Left ventricle myocardium inferior (tissue), 1 donor: ENCODE results near the gene ULK4. TPM values are rescaled to one million over a fixed set of nuclear protein-coding genes. Genes with fewer than 3 reads are reported as not detected.

Source experiments
- DNase-seq: peaks from one replicate; pipeline ENCODE4 v3.0.0-alpha.2; 2020
- H3K27ac ChIP-seq: fragments of 200-600 bp; replicated peaks from 2 replicates; pipeline ENCODE4 v1.8.0; 2021
- H3K27me3 ChIP-seq: fragments of 200-600 bp; 2 replicates; pipeline ENCODE4 v1.8.0; 2021; ENCODE audit warnings: low read depth
- H3K36me3 ChIP-seq: fragments of 200-600 bp; 2 replicates; pipeline ENCODE4 v1.8.0; 2021
- H3K4me1 ChIP-seq: fragments of 200-600 bp; 2 replicates; pipeline ENCODE4 v1.8.0; 2021
- H3K4me3 ChIP-seq: fragments of 200-600 bp; 2 replicates; pipeline ENCODE4 v1.8.0; 2021; ENCODE audit warnings: mild to moderate bottlenecking, moderate library complexity
- H3K9me3 ChIP-seq: fragments of 200-600 bp; replicated peaks from 2 replicates; pipeline ENCODE4 v1.8.0; 2021
- CTCF ChIP-seq: fragments of 200-600 bp; IDR thresholded peaks from 2 replicates; pipeline ENCODE4 v1.8.0; 2021; ENCODE audit warnings: antibody characterized with exemption, mild to moderate bottlenecking, borderline replicate concordance
- intact Hi-C: fragments of 100-400 bp; cut with micrococcal nuclease; formaldehyde crosslinking; loops from one replicate; pipeline ENCODE4 v1.11.0; 2022
- total RNA-seq: library from RNA; stranded (reverse); fragmentation: NEBNext Ultra II Directional; extraction: Animal tissue kit (Norgen Biotek cat#: 25700); gene quantifications from one replicate; pipeline ENCODE4 v1.2.1, GENCODE V29; 2021
- donor health status: DM: no; HTN: yes; CAD: no; lungs with severe emphysema.

ULK4 gene
- total RNA-seq, 1 donor from 2014 or later = 1.8 TPM

- H3K36me3 ChIP-seq = no peaks in the 10 kb centered on the region
- TF ChIP-seq CTCF = no peak
- H3K4me3 ChIP-seq = no peak overlapping the region
- no peaks in the 10 kb centered on the region for H3K27me3 ChIP-seq
- intact Hi-C loops = no loop called here
- H3K4me1 ChIP-seq = no peaks in the 10 kb centered on the region
- no peak for DNase-seq
- H3K27ac ChIP-seq = no peak overlapping the region
- H3K9me3 ChIP-seq = peaks cover 32% of the 10 kb centered on the region
Observed at GRCh38 chr3:41424543-41425300, 537.2 kb downstream of the ULK4 start.

GRCh38 chr3:41419809-41420208, 542.1 kb downstream of the ULK4 start:
- intact Hi-C loops = no loop called here
- no peaks in the 10 kb centered on the region for H3K27me3 ChIP-seq
- TF ChIP-seq CTCF = no peak
- H3K27ac ChIP-seq = no peak overlapping the region
- H3K4me3 ChIP-seq = no peak overlapping the region
- H3K9me3 ChIP-seq = no peaks in the 10 kb centered on the region
- DNase-seq = no peak
- no peaks in the 10 kb centered on the region for H3K36me3 ChIP-seq
- no peaks in the 10 kb centered on the region for H3K4me1 ChIP-seq

- Histone ChIP-seq H3K27me3 (no peaks in the 10 kb centered on the region), H3K4me1 (no peaks in the 10 kb centered on the region), H3K9me3 (no peaks in the 10 kb centered on the region), H3K36me3 (no peaks in the 10 kb centered on the region), H3K27ac (no peak overlapping the region), H3K4me3 (no peak overlapping the region)
- intact Hi-C loops = no loop called here
- no peak for DNase-seq
- no peak for TF ChIP-seq CTCF
Observed at GRCh38 chr3:41418961-41419691, 542.8 kb downstream of the ULK4 start.

- intact Hi-C loops = no loop called here
- Histone ChIP-seq H3K4me1 (no peaks in the 10 kb centered on the region), H3K27me3 (no peaks in the 10 kb centered on the region), H3K4me3 (no peak overlapping the region), H3K36me3 (no peaks in the 10 kb centered on the region), H3K27ac (no peak overlapping the region), H3K9me3 (no peaks in the 10 kb centered on the region)
- TF ChIP-seq CTCF = no peak
- no peak for DNase-seq
Observed at GRCh38 chr3:41417574-41417973, 544.3 kb downstream of the ULK4 start.

GRCh38 chr3:41411065-41411464, 550.8 kb downstream of the ULK4 start:
- Histone ChIP-seq H3K9me3 (peaks cover 5% of the 10 kb centered on the region), H3K27me3 (no peaks in the 10 kb centered on the region), H3K4me1 (no peaks in the 10 kb centered on the region), H3K36me3 (no peaks in the 10 kb centered on the region), H3K27ac (no peak overlapping the region), H3K4me3 (no peak overlapping the region)
- intact Hi-C loops = no loop called here
- TF ChIP-seq CTCF = no peak
- DNase-seq = no peak
